HG03095 (cell line): ENCODE data around the gene IDH2.
A peak's percentile ranks its signal among the peaks of the same experiment; 100 is the strongest.
"Not testable (repeated sequence)": the region's sequence is repeated elsewhere in the genome, so short reads cannot be mapped to it uniquely, and the experiment has no call there.

Source experiments
- ATAC-seq: cut with Tn5 transposase; IDR thresholded peaks from one replicate; pipeline ENCODE4 v1.9.1; 2021; ENCODE audit warnings: moderate library complexity; ENCODE audit not compliant: unreplicated experiment

IDH2 gene

DNA sequence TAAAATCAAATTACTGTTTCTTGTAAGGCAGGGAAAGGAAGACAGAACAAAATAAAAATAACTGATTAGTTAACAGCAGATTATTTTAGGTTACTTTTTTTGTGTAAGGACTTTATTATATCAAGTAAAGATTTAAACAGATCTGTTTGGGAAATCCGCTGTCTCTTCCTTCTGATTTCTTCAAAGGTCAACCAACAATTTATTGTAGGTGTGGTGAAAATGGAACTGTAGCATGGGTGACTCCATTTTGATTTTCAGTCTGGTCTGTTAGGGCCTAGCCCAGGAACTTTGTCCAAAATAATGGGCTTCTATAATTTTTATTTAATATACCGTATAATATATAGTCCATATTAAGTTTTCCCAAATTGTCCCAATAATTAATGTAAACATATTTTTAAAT lies 13.5 kb upstream of the IDH2 start:
- ATAC-seq = no peak

DNA sequence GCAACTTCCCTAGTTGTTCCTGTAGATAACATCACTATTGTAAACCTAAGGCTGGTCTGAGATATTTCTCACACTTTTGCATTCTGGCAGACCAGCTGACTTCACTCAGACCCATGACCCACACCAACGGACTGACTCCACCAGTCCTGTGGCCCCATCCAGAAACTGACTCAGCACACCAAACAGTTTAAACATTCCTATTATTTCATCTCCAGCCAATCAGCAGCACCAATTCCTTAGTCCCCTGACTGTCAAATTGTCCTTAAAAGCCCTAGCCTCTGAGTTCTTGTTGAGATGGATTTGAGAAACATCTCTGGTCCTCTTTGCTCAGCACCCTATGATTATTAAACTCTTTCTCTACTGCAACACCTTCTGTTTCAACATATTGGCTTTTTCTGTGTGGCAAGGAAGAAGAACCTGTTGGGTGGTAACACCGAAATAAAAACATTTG lies 12.2 kb upstream of the IDH2 start:
- ATAC-seq = no peak

DNA sequence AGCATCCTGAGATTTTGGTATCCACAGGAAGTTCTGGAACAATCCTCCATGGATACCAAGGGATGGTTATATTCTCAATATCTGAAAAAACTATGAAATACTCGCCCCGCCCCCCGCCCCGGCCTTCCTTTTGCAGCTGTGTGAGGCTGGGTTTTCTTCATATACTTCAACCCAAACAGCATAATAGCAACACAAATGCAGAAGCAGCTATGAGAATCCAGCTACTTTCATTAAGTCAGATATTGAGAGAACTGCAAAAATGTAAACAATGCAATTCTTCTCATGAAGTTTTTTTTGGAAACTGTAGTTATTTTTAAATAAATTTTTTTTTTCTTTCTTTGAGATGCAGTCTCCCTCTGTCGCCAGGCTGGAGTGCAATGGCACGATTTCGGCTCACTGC lies 10.9 kb upstream of the IDH2 start:
- no peak for ATAC-seq

DNA sequence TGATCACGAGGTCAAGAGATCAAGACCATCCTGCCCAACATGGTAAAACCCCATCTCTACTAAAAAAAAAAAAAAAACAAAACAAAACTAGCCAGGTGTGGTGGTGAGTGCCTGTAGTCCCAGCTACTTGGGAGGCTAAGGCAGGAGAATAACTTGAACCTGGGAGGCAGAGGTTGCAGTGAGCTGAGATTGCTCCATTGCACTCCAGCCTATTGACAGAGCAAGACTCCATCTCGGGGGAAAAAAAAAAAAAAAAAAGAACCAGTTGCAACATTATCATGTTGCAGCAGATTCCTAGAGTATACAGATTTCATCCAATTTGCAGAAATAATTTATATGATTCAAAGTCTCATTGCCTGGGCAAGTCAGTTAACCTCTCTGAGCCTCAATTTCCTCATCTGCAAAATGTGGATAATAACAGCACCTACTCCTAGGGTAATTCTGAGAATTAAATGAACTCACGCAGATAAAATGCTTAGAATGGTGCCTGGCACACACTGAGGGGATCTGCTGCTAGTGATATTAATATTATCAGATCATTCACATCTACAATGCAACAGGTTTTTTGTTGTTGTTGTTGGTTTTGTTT lies 7.0 kb upstream of the IDH2 start:
- not testable (repeated sequence) for ATAC-seq

DNA sequence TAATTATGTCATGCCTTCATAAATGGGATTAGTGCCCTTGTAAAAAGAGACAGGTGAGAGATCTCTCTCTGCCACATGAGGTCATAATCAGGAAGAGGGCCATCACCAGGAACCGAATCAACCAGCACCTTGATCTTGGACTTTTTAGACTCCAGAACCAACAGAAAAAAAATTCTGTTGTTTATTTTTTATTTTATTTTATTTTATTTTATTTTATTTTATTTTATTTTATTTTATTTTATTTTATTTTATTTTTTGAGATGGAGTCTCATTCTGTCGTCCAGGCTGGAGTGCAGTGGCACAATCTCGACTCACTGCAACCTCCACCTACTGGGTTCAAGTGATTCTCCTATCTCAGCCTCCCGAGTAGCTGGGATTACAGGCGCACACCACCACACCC lies 5.8 kb upstream of the IDH2 start:
- not testable (repeated sequence) for ATAC-seq

DNA sequence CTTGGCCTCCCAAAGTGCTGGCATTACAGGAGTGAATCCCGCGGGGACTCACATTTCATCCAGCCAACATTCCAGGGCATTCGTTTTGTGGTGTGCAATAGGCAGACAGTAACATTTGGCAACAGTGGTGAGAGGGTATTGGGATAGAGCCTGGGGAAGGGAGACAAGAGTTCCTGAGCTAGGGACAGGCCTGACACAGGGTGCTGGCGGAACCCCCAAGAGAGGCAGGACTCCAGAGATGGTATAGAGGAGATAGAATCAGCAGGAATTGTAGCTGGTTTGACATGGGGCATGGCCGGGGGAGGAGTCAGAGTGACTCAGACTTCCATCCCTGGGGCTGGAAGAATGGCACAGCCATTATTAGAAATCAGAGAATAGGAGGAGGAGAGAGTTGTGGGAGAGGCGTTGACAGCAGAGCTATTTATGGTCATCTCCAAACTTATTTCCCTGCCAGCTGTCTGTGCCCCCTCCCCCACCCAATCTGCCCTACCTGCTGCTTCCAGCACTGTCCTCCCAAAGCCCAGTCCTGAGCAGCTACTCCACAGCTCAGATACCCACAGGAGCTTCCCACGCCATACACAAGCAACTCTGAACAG lies 4.4 kb upstream of the IDH2 start:
- ATAC-seq = no peak

DNA sequence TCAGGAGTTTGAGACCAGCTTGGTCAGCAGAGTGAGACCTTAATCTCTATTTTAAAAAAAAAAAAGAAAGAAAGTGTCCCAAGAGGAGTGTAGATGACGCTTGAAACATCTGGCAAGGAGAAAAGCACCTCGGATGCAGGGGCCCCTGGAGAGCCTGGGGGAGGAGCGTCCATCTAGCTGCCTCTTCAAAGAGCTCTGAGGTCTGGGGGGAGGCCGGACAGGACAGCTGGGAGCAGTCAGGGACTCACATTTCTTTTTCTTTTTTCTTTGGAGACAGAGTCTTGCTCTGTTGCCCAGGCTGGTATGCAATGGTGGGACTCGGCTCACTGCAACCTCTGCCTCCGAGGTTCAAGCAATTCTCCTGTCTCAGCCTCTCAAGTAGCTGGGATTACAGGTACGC lies 3.3 kb upstream of the IDH2 start:
- no peak for ATAC-seq

DNA sequence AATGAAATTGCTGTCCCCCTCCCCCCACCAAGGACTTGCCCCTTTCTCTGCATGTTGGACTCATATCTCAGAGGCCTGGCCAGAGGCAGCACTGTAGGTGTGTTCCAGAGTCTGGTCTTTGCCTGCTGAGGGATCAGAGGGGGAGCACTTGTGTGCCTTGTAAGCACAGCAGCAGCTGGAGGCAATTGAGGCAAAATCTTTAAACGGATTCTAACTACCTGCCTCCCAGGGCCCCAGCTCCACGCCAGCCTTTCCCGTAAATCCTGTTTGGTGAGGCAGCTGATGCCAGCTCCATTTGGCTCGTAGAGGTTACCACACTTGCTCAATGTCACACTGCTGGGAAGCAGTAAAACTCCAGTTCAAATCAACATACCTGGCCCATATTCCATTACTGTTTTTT lies 2.3 kb upstream of the IDH2 start:
- ATAC-seq = no peak

DNA sequence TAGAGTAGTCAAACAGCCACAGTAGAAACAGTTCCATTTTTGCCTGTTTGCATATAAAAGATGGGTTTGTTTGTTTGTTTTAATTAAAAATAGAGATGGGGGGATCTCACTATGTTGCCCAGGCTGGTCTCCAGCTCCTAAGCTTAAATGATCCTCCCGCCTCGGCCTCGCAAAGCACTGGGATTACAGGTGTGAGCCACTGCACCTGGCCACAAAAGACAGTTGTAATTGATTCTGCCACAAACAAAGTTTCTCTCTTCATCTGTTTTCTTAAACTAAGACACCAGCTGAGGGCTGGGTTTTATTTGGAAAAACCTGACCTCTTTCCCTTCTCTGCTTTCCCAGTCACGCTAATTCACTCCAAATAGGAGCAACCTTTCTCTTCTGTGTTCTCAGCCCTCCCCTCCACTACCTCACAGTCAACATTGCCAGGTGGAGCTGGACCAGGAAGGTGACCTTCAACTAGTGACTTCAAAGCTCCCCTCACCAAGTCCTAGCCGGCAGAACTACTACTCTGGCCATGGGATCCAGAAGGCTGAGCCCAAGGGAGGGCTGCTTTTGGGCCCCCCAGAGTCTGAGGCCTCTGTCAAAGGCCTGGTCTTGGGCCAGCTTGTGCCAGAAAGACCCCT lies 1.5 kb upstream of the IDH2 start:
- ATAC-seq = no peak

DNA sequence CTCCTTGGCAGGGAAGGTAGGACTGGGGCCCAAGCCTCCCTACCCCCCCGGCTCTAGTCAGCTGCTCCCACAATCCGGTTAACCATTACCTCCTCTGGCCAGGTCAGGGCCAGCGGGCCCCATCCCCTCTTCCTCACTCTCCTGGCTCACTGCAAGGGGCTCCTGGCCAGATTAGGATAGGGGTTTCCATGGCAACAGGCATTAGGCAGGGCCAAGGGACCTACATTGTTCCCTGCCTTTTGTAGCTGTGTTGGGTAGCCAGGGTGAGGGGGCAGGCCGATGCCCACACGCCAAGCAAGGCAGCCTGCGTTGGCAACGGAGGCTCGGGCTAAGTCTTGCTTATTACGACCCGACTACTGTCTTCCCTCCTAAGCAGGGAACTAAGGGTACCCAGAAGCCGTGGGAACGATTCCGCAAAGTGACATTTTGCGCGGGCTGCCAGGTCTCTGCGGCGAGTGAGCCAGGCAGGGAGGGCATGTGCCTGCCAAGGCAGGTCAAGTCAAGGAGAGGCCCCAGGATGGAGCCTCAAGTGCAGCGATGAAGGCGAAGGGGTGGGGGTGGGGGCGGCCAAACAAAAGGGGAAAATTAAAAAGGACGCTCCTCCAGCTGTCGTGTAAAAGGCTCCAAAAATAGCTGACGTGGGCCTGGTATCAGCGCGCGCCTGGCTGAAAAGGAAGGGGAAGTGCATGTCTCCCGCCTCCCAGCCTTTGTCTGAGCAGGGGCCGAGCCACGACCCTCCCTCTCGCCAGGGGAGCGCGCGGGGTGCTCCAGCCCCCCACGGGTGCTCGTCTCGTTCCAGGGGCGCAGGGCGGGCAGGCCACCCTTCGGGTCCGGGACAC lies 919 bp downstream of the IDH2 start:
- ATAC-seq = no peak

DNA sequence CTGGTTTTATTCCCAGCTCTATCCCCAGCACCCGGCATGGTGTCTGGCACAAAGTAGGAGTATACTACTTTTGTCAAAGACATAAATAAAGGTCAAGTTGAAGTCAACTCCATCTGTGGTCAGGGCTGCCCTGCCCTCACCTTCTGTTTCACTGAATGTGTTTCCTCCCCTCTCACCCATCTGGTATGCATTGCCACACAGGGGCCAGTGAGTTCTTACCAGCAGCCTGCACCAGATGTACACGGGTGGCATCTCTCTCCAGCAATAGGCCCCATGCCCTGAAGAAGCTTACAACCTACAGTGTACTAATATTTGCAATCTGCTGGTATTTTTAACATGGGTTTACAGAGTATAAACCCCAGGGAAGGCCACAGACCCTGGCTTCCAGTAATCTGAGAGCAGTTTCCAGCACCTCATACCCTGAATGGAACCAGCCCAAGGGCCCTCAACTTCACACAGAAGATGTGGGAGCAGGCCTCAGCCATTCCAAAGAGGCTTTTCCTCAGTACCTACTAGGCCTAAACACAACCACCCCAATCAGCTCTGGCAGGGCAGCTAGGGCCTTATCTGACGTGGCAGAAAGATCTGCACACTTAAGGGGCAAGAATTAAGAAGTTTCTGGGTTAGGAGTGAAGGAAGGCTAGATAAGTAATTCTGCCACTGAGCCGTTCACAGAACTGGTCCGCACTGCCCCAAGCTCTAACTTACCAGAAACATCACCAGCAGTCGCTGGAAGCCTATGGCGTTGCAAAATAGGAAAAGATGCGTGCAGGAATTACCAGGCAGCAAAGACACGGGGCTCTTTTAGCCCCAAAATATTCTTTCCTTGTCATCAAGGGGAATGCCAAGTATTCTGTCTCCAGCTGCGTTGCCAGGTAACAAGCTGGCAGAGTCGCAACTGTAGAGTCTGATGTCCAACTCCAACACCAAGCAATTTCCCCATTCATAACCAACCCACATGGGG lies 2.1 kb downstream of the IDH2 start:
- ATAC-seq = no peak

DNA sequence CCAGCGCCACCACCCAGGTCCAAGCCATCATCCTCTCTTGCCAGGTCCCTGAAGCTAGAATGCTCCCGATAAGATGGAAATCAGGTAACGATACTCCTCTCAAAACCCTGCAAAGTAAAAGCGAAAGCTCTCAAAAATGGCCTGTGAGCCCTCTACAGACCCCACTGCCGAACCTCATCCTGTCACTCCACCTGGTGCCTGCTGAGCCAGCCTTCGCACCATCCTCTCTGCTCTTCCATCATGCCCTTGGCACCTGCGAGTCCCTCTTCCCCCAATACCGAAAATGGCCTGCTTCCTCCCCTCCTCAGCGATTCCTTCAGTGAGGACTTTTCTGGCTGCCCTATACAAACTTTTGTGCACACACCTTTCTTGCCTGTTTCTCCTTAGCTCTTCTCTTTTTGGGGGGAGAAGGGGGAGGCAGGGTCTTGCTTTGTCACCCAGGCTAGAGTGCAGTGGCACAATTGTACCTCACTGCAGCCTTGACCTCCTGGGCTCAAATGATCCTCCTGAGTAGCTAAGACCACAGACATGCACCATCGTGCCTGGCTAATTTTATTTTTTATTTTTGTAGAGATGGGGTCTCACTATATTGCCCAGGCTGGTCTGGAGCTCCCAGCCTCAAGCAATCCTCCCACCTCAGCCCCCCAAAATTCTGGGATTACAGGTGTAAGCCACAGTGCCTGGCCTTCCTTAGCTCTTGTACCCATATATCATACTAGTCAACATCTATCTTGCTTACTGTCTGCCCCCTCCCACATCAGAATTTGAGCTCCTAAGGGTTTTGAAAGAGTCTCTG lies 3.0 kb downstream of the IDH2 start:
- no peak for ATAC-seq

DNA sequence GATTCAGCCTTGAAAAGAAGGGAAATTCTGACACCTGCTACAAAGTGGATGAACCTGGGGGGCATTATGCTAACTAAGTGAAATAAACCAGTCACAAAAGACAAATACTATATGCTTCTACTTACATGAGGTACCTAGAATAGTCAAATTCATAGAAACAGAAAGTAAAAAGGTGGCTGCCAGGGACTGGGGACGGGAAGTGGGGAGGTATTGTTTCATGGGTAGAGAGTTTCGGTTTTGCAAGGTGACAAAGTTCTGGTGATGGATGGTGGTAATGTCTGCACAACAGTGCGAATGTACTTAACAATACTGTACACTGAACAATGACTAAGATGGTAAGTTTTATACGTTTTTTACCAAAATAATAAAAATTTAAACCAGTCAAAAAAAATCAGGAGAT lies 4.8 kb downstream of the IDH2 start:
- peak; percentile 50 for ATAC-seq

DNA sequence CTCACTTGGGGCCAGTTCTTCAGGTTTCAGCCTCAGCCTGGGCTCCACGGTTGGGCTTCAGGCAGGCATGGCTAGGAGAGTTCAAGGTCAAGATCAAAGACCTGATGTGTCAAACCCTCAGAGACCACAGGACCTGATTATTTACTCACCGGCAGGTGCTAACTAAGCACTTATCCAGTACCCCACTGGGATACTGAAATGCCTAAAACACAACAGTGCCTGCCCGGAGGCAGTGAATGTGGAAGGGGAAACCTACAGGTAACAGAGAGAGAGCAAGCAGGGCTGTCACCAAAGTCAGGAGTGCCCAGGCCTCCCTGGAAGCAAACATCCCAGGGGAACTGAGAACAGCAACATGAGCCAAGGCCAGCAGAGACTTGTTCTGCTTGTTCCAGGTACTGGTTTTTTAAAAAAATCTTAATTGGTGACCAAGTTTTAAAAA lies 6.7 kb downstream of the IDH2 start:
- ATAC-seq = no peak

DNA sequence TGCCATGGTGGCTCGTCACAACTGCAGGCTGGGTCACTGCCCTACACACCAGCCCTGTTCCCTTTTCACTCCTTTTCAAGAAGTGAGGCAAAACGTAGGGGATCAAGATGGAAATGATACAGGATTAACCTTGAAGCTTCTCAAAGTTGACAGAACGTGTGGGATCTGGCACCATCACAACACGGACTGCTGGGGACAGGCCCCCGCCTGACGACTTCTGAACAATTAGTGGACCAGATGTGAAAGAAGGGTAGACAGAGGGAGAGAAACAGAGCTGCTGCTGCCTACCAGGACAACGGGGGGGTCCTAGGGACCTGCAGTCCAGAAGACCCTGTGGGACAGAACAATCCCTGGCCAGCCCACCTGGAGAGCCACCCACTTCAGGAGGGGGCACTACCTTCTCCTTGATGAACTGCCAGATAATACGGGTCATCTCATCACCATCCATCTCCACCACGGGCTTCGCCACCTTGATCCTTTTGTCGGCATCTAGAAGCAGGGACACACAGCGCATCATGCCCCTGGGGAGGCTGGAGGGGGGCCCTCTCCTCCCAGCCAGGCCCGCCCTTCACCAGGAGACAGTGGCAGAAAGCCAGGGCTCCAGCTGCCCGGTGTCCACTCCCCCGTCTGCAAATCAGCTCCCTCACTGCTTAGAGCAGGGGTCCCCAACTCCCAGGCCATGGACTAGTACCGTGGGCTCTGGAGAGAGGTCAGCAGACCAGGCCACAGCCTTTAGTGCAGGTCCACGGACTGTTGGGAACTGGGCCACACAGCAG lies 10.9 kb downstream of the IDH2 start:
- no peak for ATAC-seq

DNA sequence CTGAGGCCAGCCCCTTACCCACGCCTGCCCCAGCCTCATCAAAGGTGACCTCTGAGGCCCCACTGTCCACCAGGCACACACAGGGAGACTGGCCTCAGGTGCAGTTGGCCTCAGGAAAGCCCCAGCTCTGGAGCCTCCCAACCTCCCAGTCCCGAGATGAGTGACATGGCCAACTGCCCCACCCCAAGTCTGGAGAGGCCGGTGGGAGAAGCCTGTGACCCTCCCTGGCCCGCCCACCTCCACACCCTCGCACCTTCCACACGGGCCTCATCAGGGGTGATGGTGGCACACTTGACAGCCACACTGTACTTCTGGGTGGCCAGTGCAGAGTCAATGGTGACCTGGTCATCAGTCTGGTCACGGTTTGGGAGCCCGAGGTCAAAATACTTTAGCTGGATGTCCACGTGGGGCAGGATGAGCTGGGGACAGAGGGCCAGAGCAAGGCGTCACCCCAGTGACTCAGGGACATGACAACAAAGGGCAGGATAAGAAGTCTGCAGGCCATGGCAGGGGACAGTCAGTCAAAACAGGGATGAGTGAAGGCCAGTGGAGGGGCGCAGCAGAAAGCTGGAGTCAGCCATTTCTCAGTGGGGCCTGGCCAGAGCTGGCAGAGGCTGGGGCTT lies 11.9 kb downstream of the IDH2 start:
- no peak for ATAC-seq

DNA sequence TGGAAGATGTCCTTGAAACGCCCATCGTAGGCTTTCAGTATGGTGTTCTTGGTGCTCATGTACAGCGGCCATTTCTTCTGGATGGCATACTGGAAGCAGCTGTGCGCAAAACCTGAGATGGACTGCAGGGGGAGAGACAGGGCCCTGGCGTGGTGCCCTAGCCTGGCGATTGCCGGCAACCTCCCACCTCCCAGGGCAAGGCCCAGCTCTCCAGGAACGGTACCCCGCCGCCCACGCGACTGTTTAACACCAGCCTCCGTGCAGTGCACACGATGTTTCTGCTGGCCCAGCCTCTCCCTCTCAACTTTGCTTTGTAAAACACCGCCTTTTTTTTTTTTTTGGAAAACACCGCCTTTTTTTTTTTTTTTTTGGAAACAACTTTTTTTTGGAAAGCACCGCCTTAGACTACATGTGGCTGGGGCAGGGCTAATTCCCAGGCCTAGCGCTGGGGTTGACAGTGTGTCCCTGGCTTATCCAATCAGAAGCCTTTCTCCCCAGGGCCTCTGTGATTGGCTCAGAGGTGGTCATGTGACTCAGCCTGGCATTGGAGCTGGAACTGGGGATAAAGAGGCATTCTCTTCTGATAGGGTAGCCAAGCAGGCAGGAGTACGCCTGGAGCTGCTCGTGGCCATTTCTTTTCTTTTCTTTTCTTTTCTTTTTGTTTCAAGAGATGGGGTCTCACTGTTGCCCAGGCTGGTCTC lies 14.7 kb downstream of the IDH2 start:
- no peak for ATAC-seq

DNA sequence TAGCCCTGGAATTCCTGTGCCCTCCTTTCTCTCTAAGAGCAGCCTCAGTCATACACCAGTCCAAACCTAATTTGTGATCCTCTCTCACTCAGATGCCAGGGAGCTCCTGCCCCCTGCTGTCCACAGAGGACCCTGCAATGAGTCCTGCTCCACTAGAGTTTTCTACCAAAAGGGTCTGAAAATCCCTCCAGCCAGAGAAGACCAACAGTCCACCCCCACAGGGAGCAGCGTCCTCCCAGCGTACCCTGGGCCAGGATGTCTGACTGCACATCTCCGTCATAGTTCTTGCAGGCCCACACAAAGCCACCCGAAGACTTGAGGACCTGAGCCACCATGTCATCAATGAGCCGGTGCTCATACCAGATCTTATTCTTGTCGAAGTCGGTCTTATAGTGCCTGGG lies 15.4 kb downstream of the IDH2 start:
- no peak for ATAC-seq
